A549 treated with CpdA at 1 μM for 4 hours (cell line): ENCODE measurements around the gene ARHGAP28. TPM values are rescaled to one million over a fixed set of nuclear protein-coding genes. Genes with fewer than 3 reads are reported as not detected.

ENCODE experiments used
- total RNA-seq: library from RNA; stranded (reverse); fragments of 200-300 nt; extraction: Qiagen RNA extraction; gene quantifications from 5 replicates; pipeline ENCODE4 v1.2.3, GENCODE V29; 2022; ENCODE audit warnings: low read depth

Gene ARHGAP28
- 0.03 to 0.11 TPM in 2 of 5 replicates, not detected in the others for total RNA-seq

GRCh38 chr18:6729247-6730091 lies at the start of gene ARHGAP28:
Gene ARHGAP28, plus strand, starts transcription at chr18:6729716. Its CDS starts 106 bp downstream, at chr18:6729822.

